Mesendoderm (in vitro differentiated cells): Measurements from ENCODE around the gene ANKRD62.
A peak's percentile ranks its signal among the peaks of the same experiment; 100 is the strongest.

ENCODE experiments used
- DNase-seq: peaks from one replicate; pipeline ENCODE4 v3.0.0; 2013
- H2AK5ac ChIP-seq: 2 replicates; pipeline ENCODE4 v1.6.1; 2013; ENCODE audit warnings: low read length, inconsistent platforms
- H2BK120ac ChIP-seq: 2 replicates; pipeline ENCODE4 v1.6.1; 2013; ENCODE audit warnings: low read depth, mild to moderate bottlenecking, low read length, moderate library complexity, mixed read lengths
- H2BK15ac ChIP-seq: replicated peaks from 2 replicates; pipeline ENCODE4 v1.6.1; 2013; ENCODE audit warnings: low read depth, mild to moderate bottlenecking, moderate library complexity
- H2BK5ac ChIP-seq: 2 replicates; pipeline ENCODE4 v1.6.1; 2013; ENCODE audit warnings: low read length, inconsistent platforms
- H3K18ac ChIP-seq: 2 replicates; pipeline ENCODE4 v1.6.1; 2013; ENCODE audit warnings: mild to moderate bottlenecking, low read length, mixed read lengths
- H3K23ac ChIP-seq: one replicate; pipeline ENCODE4 v1.6.1; 2013; ENCODE audit warnings: low read length
- H3K27ac ChIP-seq: 2 replicates; pipeline ENCODE4 v1.5.1; 2013; ENCODE audit warnings: low read depth, mild to moderate bottlenecking, inconsistent platforms, low read length, moderate library complexity
- H3K27me3 ChIP-seq: 2 replicates; pipeline ENCODE4 v1.6.1; 2013; ENCODE audit warnings: low read length, control low read depth, mild to moderate bottlenecking, inconsistent platforms; ENCODE audit not compliant: insufficient read depth, poor library complexity
- H3K36me3 ChIP-seq: 2 replicates; pipeline ENCODE4 v1.6.1; 2013; ENCODE audit warnings: low read length, inconsistent platforms; ENCODE audit not compliant: control insufficient read depth, insufficient read depth
- H3K4ac ChIP-seq: one replicate; pipeline ENCODE4 v1.6.1; 2013; ENCODE audit warnings: low read depth, mild to moderate bottlenecking, low read length, moderate library complexity
- H3K4me1 ChIP-seq: 2 replicates; pipeline ENCODE4 v1.6.1; 2013; ENCODE audit warnings: low read depth, low read length, inconsistent platforms; ENCODE audit not compliant: control insufficient read depth
- H3K4me2 ChIP-seq: 2 replicates; pipeline ENCODE4 v1.6.1; 2013; ENCODE audit warnings: low read length
- H3K4me3 ChIP-seq: 2 replicates; pipeline ENCODE4 v1.5.1; 2013; ENCODE audit warnings: mild to moderate bottlenecking, low read length
- H3K56ac ChIP-seq: one replicate; pipeline ENCODE4 v1.6.1; 2013; ENCODE audit warnings: low read length
- H3K79me1 ChIP-seq: 2 replicates; pipeline ENCODE4 v1.6.1; 2013; ENCODE audit warnings: low read length, inconsistent platforms
- H3K79me2 ChIP-seq: 2 replicates; pipeline ENCODE4 v1.6.1; 2013; ENCODE audit warnings: mild to moderate bottlenecking, low read length; ENCODE audit not compliant: control insufficient read depth, insufficient read depth
- H3K9ac ChIP-seq: 2 replicates; pipeline ENCODE4 v1.6.1; 2013; ENCODE audit warnings: low read length, inconsistent platforms
- H4K5ac ChIP-seq: one replicate; pipeline ENCODE4 v1.6.1; 2013; ENCODE audit warnings: low read length
- H4K8ac ChIP-seq: one replicate; pipeline ENCODE4 v1.6.1; 2013; ENCODE audit warnings: low read depth, mild to moderate bottlenecking, control low read depth, low read length, moderate library complexity
- WGBS: extraction: QIAGEN DNeasy Blood & Tissue Kit; methylation state at CpG from one replicate; pipeline ENCODE4 v1.1.7; 2013; ENCODE audit warnings: low lambda C conversion rate, missing lambda C conversion rate; ENCODE audit not compliant: insufficient coverage; ENCODE audit errors: extremely low coverage; 5-methylcytosine and 5-hydroxymethylcytosine counted together

Gene ANKRD62

DNA sequence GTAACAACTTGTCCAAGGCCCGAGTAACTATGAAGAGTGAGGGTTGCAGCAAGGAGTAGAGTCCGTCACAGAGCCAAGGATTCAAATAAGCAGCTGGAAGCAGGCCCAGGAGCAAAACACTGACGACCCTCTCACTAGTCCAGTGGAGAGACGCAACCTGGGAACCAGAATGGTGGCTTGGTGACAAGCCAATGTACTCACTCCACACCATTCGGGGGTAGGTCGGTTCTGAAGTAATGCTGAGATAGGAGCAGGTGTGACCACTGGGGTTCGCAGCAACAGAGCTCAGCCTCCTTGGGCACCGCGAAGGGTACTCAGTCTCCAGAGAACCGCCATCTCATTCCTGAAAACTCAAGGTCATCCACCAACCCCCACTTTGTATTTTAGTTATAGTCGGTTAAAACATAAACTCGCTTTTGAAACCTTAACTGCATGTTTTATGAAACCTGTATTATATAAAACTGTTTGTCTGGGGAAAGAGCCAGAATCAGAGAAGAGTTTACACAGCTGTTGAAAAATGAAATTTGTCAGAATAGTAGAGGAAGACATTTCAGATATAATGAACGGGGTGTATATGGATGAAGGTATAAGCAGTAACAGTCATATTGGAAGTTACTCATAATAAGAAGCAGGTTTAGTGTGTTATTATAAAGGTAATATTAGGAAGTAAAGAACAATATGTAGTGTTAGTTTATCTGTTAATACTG lies 8.6 kb downstream of the ANKRD62 start:
- no peaks in the 10 kb centered on the region for H3K79me1 ChIP-seq
- no peak overlapping the region for H3K4me3 ChIP-seq
- H2BK15ac ChIP-seq: no peak overlapping the region
- no peak overlapping the region for H3K23ac ChIP-seq
- H3K4me2 ChIP-seq: no peak overlapping the region
- H4K8ac ChIP-seq: no peak overlapping the region
- H3K79me2 ChIP-seq: no peaks in the 10 kb centered on the region
- WGBS: 100% methylated on average over 1 of the region's 13 CpGs
- H3K4me1 ChIP-seq: no peaks in the 10 kb centered on the region
- H4K5ac ChIP-seq: no peak overlapping the region
- no peak for DNase-seq
- H3K18ac ChIP-seq: no peak overlapping the region
- H3K27ac ChIP-seq: no peak overlapping the region
- H2AK5ac ChIP-seq: no peak overlapping the region
- H2BK120ac ChIP-seq: no peak overlapping the region
- no peak overlapping the region for H3K56ac ChIP-seq
- no peak overlapping the region for H3K4ac ChIP-seq
- no peak overlapping the region for H3K9ac ChIP-seq
- no peak overlapping the region for H2BK5ac ChIP-seq
- no peaks in the 10 kb centered on the region for H3K27me3 ChIP-seq
- H3K36me3 ChIP-seq: no peaks in the 10 kb centered on the region

GRCh38 chr18:12106471-12106870 lies 12.8 kb downstream of the ANKRD62 start:
- Histone ChIP-seq H3K79me2 (no peaks in the 10 kb centered on the region), H3K56ac (no peak overlapping the region), H3K4me1 (no peaks in the 10 kb centered on the region), H3K23ac (no peak overlapping the region), H3K36me3 (no peaks in the 10 kb centered on the region), H2AK5ac (no peak overlapping the region), H3K4me3 (no peak overlapping the region), H3K27me3 (no peaks in the 10 kb centered on the region), H2BK120ac (no peak overlapping the region), H3K9ac (no peak overlapping the region), H3K18ac (no peak overlapping the region), H2BK15ac (no peak overlapping the region), H3K79me1 (no peaks in the 10 kb centered on the region), H3K27ac (no peak overlapping the region), H4K8ac (no peak overlapping the region), H4K5ac (no peak overlapping the region), H3K4me2 (no peak overlapping the region), H2BK5ac (no peak overlapping the region), H3K4ac (no peak overlapping the region)
- WGBS: no CpG with 5 or more reads among the region's 2 CpGs
- no peak for DNase-seq

GRCh38 chr18:12109836-12110235 lies 16.2 kb downstream of the ANKRD62 start:
- Histone ChIP-seq H4K8ac (no peak overlapping the region), H3K4me2 (no peak overlapping the region), H3K4me1 (no peaks in the 10 kb centered on the region), H3K56ac (no peak overlapping the region), H3K27me3 (no peaks in the 10 kb centered on the region), H3K9ac (no peak overlapping the region), H2AK5ac (no peak overlapping the region), H3K79me2 (no peaks in the 10 kb centered on the region), H3K4me3 (no peak overlapping the region), H2BK120ac (no peak overlapping the region), H2BK15ac (no peak overlapping the region), H4K5ac (no peak overlapping the region), H2BK5ac (no peak overlapping the region), H3K27ac (no peak overlapping the region), H3K18ac (no peak overlapping the region), H3K4ac (no peak overlapping the region), H3K23ac (no peak overlapping the region), H3K79me1 (no peaks in the 10 kb centered on the region), H3K36me3 (no peaks in the 10 kb centered on the region)
- DNase-seq: no peak
- WGBS: 100% methylated on average over 1 of the region's 3 CpGs

- no peak for DNase-seq
These were observed 20.5 kb downstream of the ANKRD62 start for GRCh38 chr18:12113999-12114646.

DNA sequence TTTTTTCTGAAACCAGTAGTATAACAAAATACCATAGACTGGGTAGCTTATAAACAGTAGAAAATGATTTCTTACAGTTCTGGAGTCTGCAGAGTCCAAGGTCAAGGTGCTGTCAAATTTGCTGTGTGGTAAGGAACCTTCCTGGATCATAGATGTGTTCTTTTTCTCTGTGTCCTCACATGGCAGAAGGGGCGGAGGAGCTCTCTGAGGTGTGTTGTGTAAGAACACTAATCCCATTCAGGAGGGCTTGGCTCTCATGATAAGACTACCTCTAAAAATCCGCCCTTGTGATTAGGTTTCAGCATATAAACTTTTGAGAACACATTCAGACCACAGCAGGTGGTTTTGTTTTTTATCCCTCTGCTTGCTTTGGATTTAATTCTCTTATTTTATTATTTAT lies 25.7 kb downstream of the ANKRD62 start:
- H3K56ac ChIP-seq: no peak overlapping the region
- no peak overlapping the region for H2BK5ac ChIP-seq
- no peaks in the 10 kb centered on the region for H3K36me3 ChIP-seq
- peak; percentile 5 for DNase-seq
- H3K9ac ChIP-seq: no peak overlapping the region
- no CpG with 5 or more reads among the region's 2 CpGs for WGBS
- no peak overlapping the region for H3K27ac ChIP-seq
- H3K4ac ChIP-seq: no peak overlapping the region
- no peaks in the 10 kb centered on the region for H3K79me2 ChIP-seq
- no peaks in the 10 kb centered on the region for H3K79me1 ChIP-seq
- H3K18ac ChIP-seq: no peak overlapping the region
- H2BK15ac ChIP-seq: no peak overlapping the region
- no peak overlapping the region for H4K5ac ChIP-seq
- H3K23ac ChIP-seq: no peak overlapping the region
- H4K8ac ChIP-seq: no peak overlapping the region
- no peak overlapping the region for H2BK120ac ChIP-seq
- no peak overlapping the region for H2AK5ac ChIP-seq
- no peaks in the 10 kb centered on the region for H3K4me1 ChIP-seq
- H3K4me2 ChIP-seq: no peak overlapping the region
- no peak overlapping the region for H3K4me3 ChIP-seq
- no peaks in the 10 kb centered on the region for H3K27me3 ChIP-seq

More at GRCh38 chr18:12113999-12114646, 20.5 kb downstream of the ANKRD62 start:
- Histone ChIP-seq H3K27me3 (no peaks in the 10 kb centered on the region), H3K4me3 (no peak overlapping the region), H3K18ac (no peak overlapping the region), H4K5ac (no peak overlapping the region), H2BK120ac (no peak overlapping the region), H3K23ac (no peak overlapping the region), H3K4me1 (no peaks in the 10 kb centered on the region), H3K4me2 (no peak overlapping the region), H3K36me3 (no peaks in the 10 kb centered on the region), H2AK5ac (no peak overlapping the region), H4K8ac (no peak overlapping the region), H3K4ac (no peak overlapping the region), H3K79me2 (no peaks in the 10 kb centered on the region), H3K27ac (no peak overlapping the region), H2BK15ac (no peak overlapping the region), H3K79me1 (no peaks in the 10 kb centered on the region), H2BK5ac (no peak overlapping the region), H3K56ac (no peak overlapping the region), H3K9ac (no peak overlapping the region)
- no CpG with 5 or more reads among the region's 5 CpGs for WGBS
